K562 (cell line): ENCODE data around the gene TAF1A. TPM values are rescaled to one million over a fixed set of nuclear protein-coding genes. Genes with fewer than 3 reads are reported as not detected.

Experiments
- ATAC-seq: fragments of 200-7000 bp; cut with Tn5 transposase; 3 replicates; pipeline ENCODE4 v1.9.1; 2020; ENCODE audit warnings: moderate library complexity
- BruUV-seq: library from RNA; stranded (reverse); fragments of 400-500 nt; replicated peaks from 2 replicates; lab custom pipeline; 2021; lab: Mats Ljungman, UMichigan
- CTCF ChIA-PET: fragments of 300-600 bp; formaldehyde crosslinking; extraction: SDS; loops from one replicate; lab custom pipeline; 2021; ENCODE audit warnings: low intra/inter-chr PET ratio; lab: Yijun Ruan, JAX
- POLR2A ChIA-PET: fragments of 300-600, 350-650 bp; sonication (Branson Sonifier 250); formaldehyde crosslinking; extraction: SDS; loops from one replicate; lab custom pipeline; 2021; ENCODE audit warnings: antibody characterized with exemption, inconsistent platforms; lab: Yijun Ruan, JAX
- DNase-seq, 4 experiments: peaks; one replicate each; pipeline versions ENCODE4 v3.0.0 to v3.0.0-alpha.2; 2011 to 2018; ENCODE audit warnings: low spot score in 3 of 4, mixed read lengths in 3 of 4; ENCODE audit errors: extremely low read depth in 1 of 4
- FAIRE-seq: peaks from 2 replicates; lab custom pipeline; 2011; peaks lifted over from hg19 to GRCh38; lab: Jason Lieb, UNC
- H2AFZ ChIP-seq: 2 replicates; pipeline ENCODE4 v1.6.0; 2011; ENCODE audit warnings: low read depth, low read length, control low read depth, inconsistent platforms
- H3K27ac ChIP-seq: fragments of 200-600 bp; 3 replicates; pipeline ENCODE4 v1.8.0; 2011; ENCODE audit warnings: low read depth, mild to moderate bottlenecking, control low read depth, inconsistent platforms, low read length, moderate library complexity, mixed read lengths; ENCODE audit errors: extremely low read depth
- H3K27me3 ChIP-seq, 2 experiments: fragments of 300-600 bp in 1 of 2; 2 replicates in 1 of 2; 3 replicates in 1 of 2; pipeline versions ENCODE4 v1.6.0 to v1.8.0; 2011; ENCODE audit warnings: inconsistent platforms in 2 of 2, low read length in 2 of 2, mild to moderate bottlenecking in 1 of 2, mixed read lengths in 1 of 2, moderate library complexity in 1 of 2; ENCODE audit not compliant: control insufficient read depth in 2 of 2, insufficient read depth in 2 of 2
- H3K36me3 ChIP-seq: fragments of 300-600 bp; 3 replicates; pipeline ENCODE4 v1.8.0; 2011; ENCODE audit warnings: mild to moderate bottlenecking, low read length, inconsistent platforms; ENCODE audit not compliant: control insufficient read depth, insufficient read depth
- H3K4me1 ChIP-seq, 2 experiments: fragments of 200-600 bp in 1 of 2; replicated peaks in 1 of 2; 2 replicates in 1 of 2; 3 replicates in 1 of 2; pipeline versions ENCODE4 v1.5.1 to v1.8.0; 2011; ENCODE audit warnings: inconsistent platforms in 2 of 2, low read length in 2 of 2, mild to moderate bottlenecking in 1 of 2, mixed read lengths in 1 of 2, moderate library complexity in 1 of 2; ENCODE audit not compliant: control insufficient read depth in 2 of 2, insufficient read depth in 2 of 2
- H3K4me2 ChIP-seq: 2 replicates; pipeline ENCODE4 v1.6.1; 2011; ENCODE audit warnings: low read length, control low read depth, inconsistent platforms, mixed read lengths; ENCODE audit not compliant: insufficient read depth
- H3K4me3 ChIP-seq: fragments of 200-600 bp; sonication (generic), shearing (Covaris generic); 2 replicates; pipeline ENCODE4 v1.5.1; 2016; ENCODE audit warnings: control low read depth, inconsistent platforms
- H3K79me2 ChIP-seq: fragments of 200-600 bp; 3 replicates; pipeline ENCODE4 v1.8.0; 2011; ENCODE audit warnings: low read length, inconsistent platforms; ENCODE audit not compliant: control insufficient read depth, insufficient read depth
- H3K9ac ChIP-seq, 2 experiments: 2 replicates each; pipeline versions ENCODE4 v1.6.0 to v1.6.1; 2011; ENCODE audit warnings: low read depth in 2 of 2, low read length in 2 of 2, control low read depth in 1 of 2, inconsistent platforms in 1 of 2, mild to moderate bottlenecking in 1 of 2, mixed read lengths in 1 of 2; ENCODE audit not compliant: insufficient read depth in 1 of 2
- H3K9me1 ChIP-seq: one replicate; pipeline ENCODE4 v1.6.0; 2011; ENCODE audit warnings: inconsistent platforms, mild to moderate bottlenecking, low read length, moderate library complexity; ENCODE audit not compliant: control insufficient read depth, insufficient read depth
- H3K9me3 ChIP-seq: replicated peaks from 2 replicates; pipeline ENCODE4 v1.5.1; 2011; ENCODE audit warnings: low read depth, low read length, inconsistent platforms; ENCODE audit not compliant: control insufficient read depth, insufficient read depth
- H4K20me1 ChIP-seq: replicated peaks from 2 replicates; pipeline ENCODE4 v1.6.1; 2011; ENCODE audit warnings: low read length, inconsistent platforms, mixed read lengths; ENCODE audit not compliant: control insufficient read depth, insufficient read depth
- BHLHE40 ChIP-seq: IDR thresholded peaks from 2 replicates; pipeline ENCODE4 v1.6.1; 2011; ENCODE audit warnings: low read length, improper control_type of control experiment
- CBX3 ChIP-seq, 2 experiments: IDR thresholded peaks; 1 replicate in 1 of 2; 2 replicates in 1 of 2; pipeline ENCODE4 v1.6.1; 2012; ENCODE audit warnings: inconsistent platforms in 2 of 2, low read length in 2 of 2, borderline replicate concordance in 1 of 2, control low read depth in 1 of 2
- EGR1 ChIP-seq: fragments of 450-650 bp; conservative IDR thresholded peaks from 2 replicates; pipeline ENCODE4 v1.6.1; 2017; ENCODE audit warnings: mild to moderate bottlenecking
- ELF2 ChIP-seq: fragments of 250-450 bp; sonication (Bioruptor Pico); IDR thresholded peaks from 2 replicates; pipeline ENCODE4 v1.5.0; 2021; ENCODE audit warnings: mild to moderate bottlenecking
- HDAC1 ChIP-seq, 2 experiments: fragments of 450-650 bp; IDR thresholded peaks; 2 replicates each; pipeline ENCODE4 v1.6.1; 2016 to 2017; ENCODE audit warnings: inconsistent platforms in 1 of 2, mild to moderate bottlenecking in 1 of 2, moderate library complexity in 1 of 2
- ILF3 ChIP-seq: fragments of 450-650 bp; IDR thresholded peaks from 2 replicates; pipeline ENCODE4 v1.6.1; 2018; ENCODE audit warnings: antibody characterized with exemption, mild to moderate bottlenecking, moderate library complexity, borderline replicate concordance
- SP2 ChIP-seq: IDR thresholded peaks from 2 replicates; pipeline ENCODE4 v1.6.1; 2011; ENCODE audit warnings: mild to moderate bottlenecking, low read depth, low read length, moderate library complexity; ENCODE audit not compliant: poor library complexity, severe bottlenecking; ENCODE audit errors: extremely low read depth
- ZBTB34 ChIP-seq: fragments of 250-450 bp; sonication (Bioruptor Pico); IDR thresholded peaks from 2 replicates; pipeline ENCODE4 v1.8.0; 2021; ENCODE audit warnings: mild to moderate bottlenecking, moderate library complexity
- ZNF239 ChIP-seq: fragments of 250-450 bp; sonication (Bioruptor Pico); IDR thresholded peaks from 2 replicates; pipeline ENCODE4 v1.4.0; 2020; ENCODE audit warnings: mild to moderate bottlenecking
- ZNF583 ChIP-seq: fragments of 250-450 bp; sonication (Bioruptor Pico); IDR thresholded peaks from 2 replicates; pipeline ENCODE4 v1.4.0; 2020
- WGBS: fragments of 100-300 bp; shearing (Covaris generic); methylation state at CpG from one replicate; pipeline ENCODE4 v1.1.6; 2016; ENCODE audit warnings: low coverage, mixed read lengths; ENCODE audit not compliant: insufficient coverage; ENCODE audit errors: missing lambda C conversion rate; 5-methylcytosine and 5-hydroxymethylcytosine counted together
- in situ Hi-C: fragments of 300-500 bp; cut with MboI; formaldehyde crosslinking; loops from 4 replicates; pipeline ENCODE4 v1.15.0; 2018; ENCODE audit warnings: inconsistent platforms, mixed read lengths
- intact Hi-C: fragments of 100-400 bp; cut with micrococcal nuclease; formaldehyde crosslinking; loops from 2 replicates; pipeline ENCODE4 v1.14.2; 2022
- polyA plus RNA-seq, 8 experiments: library from polyadenylated mRNA; depleted of rRNA in 4 of 8; stranded (reverse) in 5 of 8; unstranded in 3 of 8; fragments of >200 nt; fragmentation: Nextera tagmentation in 2 of 8; fragmentation: Illumina TruSeq in 1 of 8; extraction: Ambion mirVana in 2 of 8; extraction: Trizol in 1 of 8; gene quantifications; 2 replicates each; pipeline versions ENCODE4 v1.2.1 to v1.2.3, GENCODE V29; 2011 to 2014; ENCODE audit warnings: inconsistent platforms in 1 of 8, missing spikeins in 1 of 8
- total RNA-seq, 7 experiments: library from RNA; depleted of rRNA in 6 of 7; stranded (reverse); fragments of >200 nt in 6 of 7; fragmentation: Illumina TruSeq in 2 of 7; extraction: Trizol in 2 of 7; gene quantifications; 2 replicates each; pipeline versions ENCODE4 v1.2.1 to v1.2.3, GENCODE V29; 2011 to 2021; ENCODE audit warnings: low replicate concordance in 1 of 7
- TF ChIP-seq, protein P1 (sequence below): fragments of 450-650 bp; IDR thresholded peaks from 2 replicates; pipeline ENCODE4 v1.6.1; 2014; ENCODE audit warnings: low read depth, mild to moderate bottlenecking, moderate library complexity, borderline replicate concordance
- TF ChIP-seq, protein P2 (sequence below): fragments of 450-650 bp; IDR thresholded peaks from 2 replicates; pipeline ENCODE4 v1.6.1; 2016; ENCODE audit warnings: low read depth, mild to moderate bottlenecking, moderate library complexity

Gene TAF1A
- total and polyA plus RNA-seq, 9 of the 15 experiments (the other 6 are each of a cell fraction or from before 2014, with no cell fraction given), result 17.8 to 36.8 (median 25.3) TPM

- H3K79me2 ChIP-seq, result peaks cover 34% of the 10 kb centered on the region
- TF ChIP-seq ELF2 (CRISPR knock-in tag) (no peak), CBX3 (IDR thresholded peaks at IDR 0.05; ENCODE audit: borderline replicate concordance in 1 of 2, low read length in 2 of 2) (0 out of 3 replicates have a peak, but pooled peaks of 1 of the 2 experiments have one; percentile 30), SP2 (peak; percentile 13), ZBTB34 (no peak), ILF3 (no peak), ZNF583 (CRISPR knock-in tag) (no peak), HDAC1 (IDR thresholded peaks at IDR 0.05) (0 out of 4 replicates have a peak, but pooled peaks of 1 of the 2 experiments have one; percentile 39), EGR1 (peak; percentile 40), BHLHE40 (peak; percentile 28; the same call in 1 of the 2 replicates), ZNF239 (CRISPR knock-in tag) (no peak)
- TF ChIP-seq, protein P1, sequence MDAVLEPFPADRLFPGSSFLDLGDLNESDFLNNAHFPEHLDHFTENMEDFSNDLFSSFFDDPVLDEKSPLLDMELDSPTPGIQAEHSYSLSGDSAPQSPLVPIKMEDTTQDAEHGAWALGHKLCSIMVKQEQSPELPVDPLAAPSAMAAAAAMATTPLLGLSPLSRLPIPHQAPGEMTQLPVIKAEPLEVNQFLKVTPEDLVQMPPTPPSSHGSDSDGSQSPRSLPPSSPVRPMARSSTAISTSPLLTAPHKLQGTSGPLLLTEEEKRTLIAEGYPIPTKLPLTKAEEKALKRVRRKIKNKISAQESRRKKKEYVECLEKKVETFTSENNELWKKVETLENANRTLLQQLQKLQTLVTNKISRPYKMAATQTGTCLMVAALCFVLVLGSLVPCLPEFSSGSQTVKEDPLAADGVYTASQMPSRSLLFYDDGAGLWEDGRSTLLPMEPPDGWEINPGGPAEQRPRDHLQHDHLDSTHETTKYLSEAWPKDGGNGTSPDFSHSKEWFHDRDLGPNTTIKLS, result peak; percentile 84
- TF ChIP-seq, protein P2, sequence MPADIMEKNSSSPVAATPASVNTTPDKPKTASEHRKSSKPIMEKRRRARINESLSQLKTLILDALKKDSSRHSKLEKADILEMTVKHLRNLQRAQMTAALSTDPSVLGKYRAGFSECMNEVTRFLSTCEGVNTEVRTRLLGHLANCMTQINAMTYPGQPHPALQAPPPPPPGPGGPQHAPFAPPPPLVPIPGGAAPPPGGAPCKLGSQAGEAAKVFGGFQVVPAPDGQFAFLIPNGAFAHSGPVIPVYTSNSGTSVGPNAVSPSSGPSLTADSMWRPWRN, result no peak
These were observed 27.7 kb upstream of the TAF1A start for GRCh38 chr1:222617367-222617951.

More at GRCh38 chr1:222617367-222617951, 27.7 kb upstream of the TAF1A start:
- CTCF ChIA-PET, result no interaction called here
- Histone ChIP-seq H3K36me3 (peaks cover 13% of the 10 kb centered on the region; the same call in 2 of the 3 replicates), H3K9me1 (no peaks in the 10 kb centered on the region), H4K20me1 (peaks cover 13% of the 10 kb centered on the region), H3K27me3 (no peaks in the 10 kb centered on the region), H3K27ac (no peak overlapping the region), H3K9me3 (no peaks in the 10 kb centered on the region), H3K4me1 (peaks cover 8 to 14% of the 10 kb centered on the region in 2 experiments; a peak in 4 of 5 replicates), H2AFZ (peak overlapping the region; percentile 91), H3K4me2 (peak overlapping the region; percentile 83), H3K4me3 (peak overlapping the region; percentile 34), H3K9ac (peak overlapping the region; percentile 27 to 72; a peak in 3 of 4 replicates)
- peak in 3 of 4 experiments; percentile 92 to 93 (median 93) for DNase-seq
- intact Hi-C loops (no loop called here), in situ Hi-C loops (no loop called here)
- peak; percentile 29 for FAIRE-seq
- peak; percentile 79 for ATAC-seq
- 26% methylated on average over 20 of the region's 37 CpGs for WGBS
- no TSS peak for BruUV-seq
- POLR2A ChIA-PET, result interaction anchor here (0.9 kb wide), 1 partner anchor 45 kb away, joined by 3 read pairs; no protein-coding TSS in a partner anchor
